T follicular helper cell (primary cell): ENCODE data around the gene TMF1.

Experiments
- DNase-seq: peaks from one replicate; pipeline ENCODE4 v3.0.0-alpha.2; 2020; ENCODE audit warnings: low read depth

Gene TMF1

GRCh38 chr3:68984011-68984530 lies 68.1 kb downstream of the TMF1 start:
- DNase-seq, result no peak

GRCh38 chr3:68977486-68978167 lies 74.5 kb downstream of the TMF1 start:
- no peak for DNase-seq

- no peak for DNase-seq
Measured at GRCh38 chr3:68974711-68975110, 77.4 kb downstream of the TMF1 start.

- no peak for DNase-seq
Measured at GRCh38 chr3:68973639-68974038, 78.5 kb downstream of the TMF1 start.

- no peak for DNase-seq
Measured at GRCh38 chr3:68972358-68972979, 79.7 kb downstream of the TMF1 start.
